Left forelimb (tissue), 1 donor: Measurements from ENCODE around the gene ATP8B4.

Experiments used
- DNase-seq: peaks from one replicate; pipeline ENCODE4 v3.0.0-alpha.2; 2018; ENCODE audit warnings: low spot score

ATP8B4 gene

DNA sequence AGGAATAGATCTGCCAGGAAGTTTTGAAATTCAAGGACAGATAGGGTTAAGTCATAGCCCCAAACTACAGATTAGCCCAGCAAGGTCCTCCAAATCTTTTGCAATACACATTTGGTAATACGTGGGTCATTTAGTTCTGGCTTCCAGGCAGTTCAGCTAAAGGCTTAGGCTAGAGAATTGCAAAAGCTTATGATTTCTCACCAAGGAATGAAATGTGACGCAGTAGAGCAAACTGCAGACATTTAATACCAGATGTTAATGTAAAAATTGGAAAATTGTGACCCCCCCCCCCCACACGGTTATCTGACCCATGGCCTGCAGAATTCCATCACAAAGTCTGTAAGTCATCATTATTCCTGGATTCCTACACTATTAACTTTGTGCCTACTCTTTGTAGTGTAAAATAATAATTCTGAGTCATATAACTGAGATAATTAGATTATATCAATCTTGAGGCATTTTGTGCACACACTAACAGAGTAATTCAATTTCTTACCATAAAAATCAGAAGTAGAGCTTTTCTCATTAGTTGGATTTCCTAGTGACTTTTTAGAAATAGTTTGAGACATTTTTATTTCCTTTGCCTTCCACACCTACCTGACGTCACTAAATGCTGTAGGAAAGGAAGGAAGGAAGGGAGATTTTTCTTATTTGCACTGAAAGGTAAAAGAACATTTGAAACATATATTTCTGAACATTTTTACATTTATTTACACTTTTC lies 263.0 kb downstream of the ATP8B4 start:
- no peak for DNase-seq

DNA sequence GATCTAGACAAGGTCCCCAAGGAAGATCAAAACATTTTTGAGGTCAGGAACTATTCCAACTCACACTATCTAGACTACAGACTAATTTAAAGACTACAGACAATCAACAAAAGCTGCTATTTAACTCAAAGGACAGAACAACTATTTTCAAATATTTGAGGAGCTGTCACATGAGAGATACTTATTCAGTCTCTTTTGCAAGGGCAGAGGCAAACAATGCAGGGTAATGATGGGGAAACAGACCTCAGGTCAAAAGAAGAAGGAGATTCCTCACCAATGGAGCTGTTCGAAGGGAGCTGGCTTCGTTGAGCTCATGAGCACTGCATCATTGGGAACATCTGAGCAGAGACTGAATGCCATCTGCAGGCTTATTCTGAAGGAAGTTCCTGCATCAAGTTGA lies 266.3 kb downstream of the ATP8B4 start:
- no peak for DNase-seq

DNA sequence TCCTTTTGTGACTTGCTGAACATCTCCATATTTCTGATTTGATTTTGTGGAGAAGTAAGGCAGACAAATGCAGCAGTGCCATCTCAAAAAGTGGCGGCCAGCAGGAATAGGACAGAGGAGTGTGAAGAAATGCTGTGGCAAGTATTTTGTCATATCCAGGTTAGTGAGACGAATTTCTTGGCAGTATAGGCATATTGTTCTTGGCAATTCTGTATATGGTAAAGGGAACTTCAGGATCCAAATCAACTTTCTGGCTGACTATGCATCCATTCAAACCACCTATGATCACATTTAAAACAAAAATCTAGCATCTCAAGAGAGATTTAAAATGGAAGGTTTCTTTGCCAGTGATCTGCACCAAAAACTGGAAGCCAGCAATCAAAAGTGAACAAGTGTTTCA lies 270.2 kb downstream of the ATP8B4 start:
- DNase-seq: no peak

DNA sequence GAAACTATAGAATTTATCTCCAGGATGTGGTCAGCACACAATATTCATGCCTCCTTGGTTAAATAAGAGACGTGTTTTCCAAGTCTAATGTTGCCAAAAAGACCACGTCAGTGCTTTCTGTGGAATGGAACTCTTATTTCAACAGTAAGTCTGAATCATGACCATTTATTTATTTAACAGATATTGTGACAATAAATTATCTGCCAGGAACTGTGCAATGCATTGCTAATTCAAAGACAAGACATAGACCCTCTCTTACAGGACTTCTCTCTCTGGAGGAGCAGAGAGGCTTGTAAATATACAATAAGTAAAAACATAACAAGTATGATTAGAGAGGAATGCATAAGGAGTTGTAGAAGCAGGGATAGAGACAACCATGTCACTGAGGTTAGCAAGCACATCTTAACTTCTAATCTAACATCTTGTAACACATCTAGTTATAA lies 270.7 kb downstream of the ATP8B4 start:
- no peak for DNase-seq

DNA sequence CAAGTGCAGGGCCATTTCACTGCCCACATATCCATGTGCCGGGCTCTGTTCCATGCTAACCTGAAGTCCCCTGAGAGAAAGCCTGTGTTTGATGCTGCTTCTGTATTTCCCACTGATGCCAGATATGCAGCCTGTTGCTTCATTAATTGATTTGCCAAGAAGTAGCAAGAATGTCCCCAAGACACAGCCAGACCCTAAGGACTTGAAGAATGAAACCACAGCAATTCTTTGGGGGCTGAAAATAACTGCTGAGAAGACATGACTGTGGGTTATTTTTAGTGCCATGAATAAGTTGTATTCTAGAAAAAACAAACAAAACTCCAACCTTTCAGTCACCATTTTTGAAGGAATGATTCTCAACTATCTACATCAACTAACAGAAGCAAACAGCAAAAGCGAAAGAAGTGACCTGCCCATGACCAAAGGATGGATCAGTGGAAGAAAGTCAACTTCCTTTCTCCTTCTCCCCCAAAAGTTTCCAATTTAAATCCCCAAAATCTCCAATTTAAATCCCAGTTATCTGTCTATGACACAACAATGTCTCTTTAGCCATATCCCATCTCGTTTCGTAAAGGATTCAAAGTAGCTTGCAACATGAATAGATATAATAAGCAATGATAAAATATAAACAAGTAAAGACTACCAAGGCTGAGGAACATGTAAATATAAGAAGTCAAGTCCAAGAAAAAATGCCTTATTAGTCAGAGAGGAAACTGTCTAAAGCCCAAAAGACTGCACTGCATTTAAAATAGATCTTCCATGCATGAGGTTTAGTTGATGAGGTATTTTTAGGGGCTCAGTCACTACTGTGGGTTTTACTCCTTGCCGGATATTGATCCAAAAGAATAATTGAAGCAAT lies 271.4 kb downstream of the ATP8B4 start:
- DNase-seq: no peak

DNA sequence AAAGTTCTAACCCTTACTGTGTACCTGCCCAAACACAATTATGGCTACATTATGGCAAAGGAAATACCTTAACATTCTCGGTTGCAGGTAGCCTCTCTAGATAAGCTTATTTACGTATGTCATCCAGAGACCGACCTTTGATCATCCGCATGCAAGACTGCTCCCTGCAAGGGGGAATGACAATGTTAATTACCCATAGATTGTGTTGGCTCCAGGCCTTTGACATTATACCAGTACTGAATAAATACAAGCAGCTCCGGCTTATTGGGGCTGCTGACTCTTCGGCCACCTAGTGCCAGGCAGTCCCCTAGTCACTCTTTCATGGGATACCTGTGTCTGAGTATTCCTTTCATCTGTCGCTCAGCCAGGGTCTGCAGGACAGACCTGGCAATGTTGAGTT lies 274.6 kb downstream of the ATP8B4 start:
- no peak for DNase-seq

DNA sequence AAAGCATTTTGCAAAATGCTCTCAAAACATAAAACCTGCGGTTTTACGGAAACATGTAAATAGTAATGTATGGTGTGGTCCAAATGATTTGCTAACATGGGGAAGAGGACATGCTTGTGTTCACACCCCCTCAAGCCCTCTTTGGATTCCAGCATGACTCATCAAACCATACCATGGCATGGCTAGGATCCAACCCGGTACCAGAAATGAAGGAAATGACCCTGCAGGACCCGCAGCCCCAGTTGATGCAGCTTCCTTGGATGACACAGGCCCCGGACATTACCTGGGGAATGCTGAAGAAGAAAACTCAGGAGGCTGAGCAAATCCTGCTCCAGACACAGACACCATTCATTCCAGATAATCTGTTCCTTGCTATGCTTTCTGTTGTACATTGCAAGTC lies 275.3 kb downstream of the ATP8B4 start:
- no peak for DNase-seq

DNA sequence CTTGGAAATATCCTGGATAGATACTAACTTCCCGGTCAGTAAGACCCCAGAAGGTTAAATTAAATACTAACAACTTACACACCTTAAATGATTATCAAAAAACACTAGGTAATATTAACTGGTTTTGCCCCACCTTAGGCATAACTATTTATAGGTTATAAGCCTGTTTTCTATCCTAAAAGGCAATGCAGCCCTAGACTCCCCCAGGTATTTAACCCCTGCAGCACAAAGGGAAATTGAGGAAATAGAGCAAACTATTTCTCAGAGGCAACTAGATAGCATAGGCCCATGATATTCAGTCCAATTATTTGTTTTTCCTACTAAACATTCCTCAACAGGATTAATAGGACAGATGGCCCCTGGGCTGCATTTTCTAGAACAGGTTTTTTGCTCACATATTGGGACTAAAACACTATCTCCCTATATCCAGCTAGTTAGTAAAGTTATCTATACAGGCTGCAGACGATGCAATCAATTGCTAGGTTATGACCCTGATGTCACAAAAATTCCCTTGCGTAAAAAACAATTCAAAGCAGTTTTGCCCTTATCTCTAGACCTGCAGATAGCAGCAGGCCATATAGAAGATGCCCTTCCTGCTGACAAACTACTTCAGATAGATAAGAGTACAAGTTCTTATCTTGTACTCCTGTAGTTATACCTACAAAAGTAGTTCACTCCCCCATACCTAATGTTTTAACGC lies 276.9 kb downstream of the ATP8B4 start:
- DNase-seq: no peak

DNA sequence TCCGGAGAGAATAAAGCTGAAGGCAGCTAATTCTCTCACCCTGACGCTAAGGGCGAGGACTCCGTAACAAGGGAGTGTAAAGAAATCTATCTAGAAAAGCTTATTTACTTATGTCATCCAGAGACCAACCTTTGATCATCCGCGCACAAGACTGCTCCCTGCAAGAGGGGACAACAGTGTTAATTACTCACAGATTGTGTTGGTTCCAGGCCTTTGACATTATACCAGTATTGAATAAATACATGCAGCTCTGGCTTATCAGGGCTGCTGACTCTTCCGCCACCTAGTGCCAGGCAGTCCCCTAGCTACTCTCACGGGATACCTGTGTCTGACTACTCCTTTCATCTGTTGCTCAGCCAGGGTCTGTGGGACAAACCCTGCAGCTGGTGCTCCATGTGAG lies 286.5 kb downstream of the ATP8B4 start:
- no peak for DNase-seq

DNA sequence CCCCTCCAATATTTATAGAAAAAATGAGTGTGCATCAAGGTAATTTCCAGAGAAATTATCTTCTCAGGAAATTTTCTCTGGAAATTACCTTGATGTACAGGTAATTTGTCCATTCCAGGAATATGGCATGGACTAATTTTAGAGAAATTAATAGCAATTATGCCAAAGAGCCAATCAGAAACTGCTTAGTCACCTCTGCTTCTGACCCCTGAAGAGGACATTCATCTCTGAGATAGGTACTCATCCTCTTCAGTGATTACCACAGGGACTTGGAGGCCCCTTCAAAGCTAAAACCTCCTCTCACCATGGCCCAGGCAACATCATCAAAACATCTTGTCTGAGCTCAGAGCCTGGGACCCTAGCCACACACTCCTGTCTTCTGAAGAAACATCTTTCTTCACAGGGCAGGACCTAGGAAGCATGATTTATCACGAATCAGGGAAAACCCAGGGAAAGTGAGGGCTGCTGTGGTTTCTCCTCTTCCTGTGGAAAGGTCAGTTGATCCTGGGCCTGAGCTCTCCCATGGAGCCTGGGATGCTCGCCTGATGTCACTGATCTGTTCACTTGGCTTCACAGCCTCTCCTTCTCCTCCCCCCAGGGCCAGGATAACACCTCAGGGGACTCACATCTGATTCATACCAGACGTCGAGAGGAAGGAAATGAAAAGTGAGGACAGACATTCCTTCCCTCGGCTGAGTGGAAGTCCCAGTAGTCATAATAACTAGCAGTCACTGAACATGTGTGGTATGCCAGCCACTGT lies 287.6 kb downstream of the ATP8B4 start:
- no peak for DNase-seq

DNA sequence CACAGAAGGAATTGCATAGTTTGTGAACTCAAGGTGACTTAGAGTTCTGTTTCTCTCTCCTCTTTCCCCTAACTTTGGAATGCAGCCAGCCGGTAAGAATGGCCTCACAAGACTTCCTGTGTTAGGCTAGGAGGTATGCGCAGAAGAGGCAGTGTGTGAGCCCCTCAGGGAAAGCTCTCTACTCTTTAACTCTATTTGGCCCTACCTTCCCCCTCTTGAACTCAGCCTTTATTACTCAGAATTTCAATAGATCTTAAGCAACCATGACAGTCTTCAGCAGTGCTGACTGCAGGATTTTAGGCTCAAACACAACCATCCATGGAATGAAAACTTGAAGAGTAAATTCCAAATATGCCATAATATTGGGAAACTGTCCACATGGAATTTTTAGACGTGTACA lies 288.6 kb downstream of the ATP8B4 start:
- DNase-seq: no peak

DNA sequence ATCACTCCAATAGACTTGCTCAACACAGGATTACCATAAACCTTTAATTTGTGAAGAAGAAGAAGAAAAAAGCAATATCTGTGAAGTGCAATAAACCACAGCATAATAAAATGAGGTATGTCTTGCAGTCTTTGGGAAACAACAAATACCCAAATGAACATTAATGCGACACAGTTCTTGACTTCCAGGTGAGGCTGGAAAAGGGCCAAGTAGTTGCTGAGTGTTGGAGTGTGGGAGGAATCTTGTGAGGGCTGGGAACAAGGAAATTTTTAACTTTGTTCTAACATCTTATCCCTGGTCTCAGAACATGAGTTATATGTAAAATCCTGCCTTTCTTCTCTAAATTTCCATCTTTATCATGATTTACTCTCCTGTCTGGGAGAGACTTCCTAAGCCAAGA lies 291.7 kb downstream of the ATP8B4 start:
- DNase-seq: no peak

DNA sequence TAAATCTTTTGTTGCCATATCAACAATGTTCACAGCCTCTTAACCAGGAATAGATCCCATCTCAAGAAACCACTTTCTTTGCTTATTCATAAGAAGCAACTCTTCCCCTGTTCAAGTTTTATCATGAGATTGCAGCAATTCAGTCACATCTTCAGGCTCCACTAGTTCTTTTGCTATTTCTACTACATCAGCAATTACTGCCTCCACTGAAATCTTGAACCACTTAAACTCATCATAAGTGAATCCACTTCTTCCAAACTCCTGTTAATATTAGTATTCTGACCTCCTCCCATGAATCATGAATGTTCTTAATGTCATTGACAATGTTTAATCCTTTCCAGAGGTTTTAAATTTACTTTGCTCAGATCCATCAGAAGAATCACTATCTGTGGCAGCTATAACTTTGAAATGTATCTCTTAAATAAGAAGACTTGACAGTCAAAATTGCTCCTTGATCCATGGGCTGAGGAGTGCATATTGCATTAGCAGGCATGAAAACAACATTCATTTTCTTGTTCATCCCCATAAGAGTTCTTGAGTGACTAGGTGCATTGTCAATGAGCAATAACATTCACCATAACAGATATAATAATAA lies 292.3 kb downstream of the ATP8B4 start:
- no peak for DNase-seq

DNA sequence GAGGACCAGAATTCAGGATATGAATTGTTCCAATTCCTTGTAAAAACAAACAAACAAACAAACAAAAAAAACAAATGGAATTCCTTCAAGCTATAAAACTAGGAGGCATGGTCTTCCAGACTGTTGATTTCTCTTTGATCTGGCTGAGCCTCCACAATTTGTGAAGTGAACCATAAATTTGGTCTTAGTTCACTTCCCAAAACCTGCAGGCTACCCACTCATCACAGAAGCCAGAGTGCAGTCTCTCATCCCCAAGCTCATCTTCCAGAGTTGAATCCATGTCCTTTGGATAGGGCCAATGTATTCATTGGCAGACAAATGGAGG lies 294.3 kb downstream of the ATP8B4 start:
- DNase-seq: no peak

DNA sequence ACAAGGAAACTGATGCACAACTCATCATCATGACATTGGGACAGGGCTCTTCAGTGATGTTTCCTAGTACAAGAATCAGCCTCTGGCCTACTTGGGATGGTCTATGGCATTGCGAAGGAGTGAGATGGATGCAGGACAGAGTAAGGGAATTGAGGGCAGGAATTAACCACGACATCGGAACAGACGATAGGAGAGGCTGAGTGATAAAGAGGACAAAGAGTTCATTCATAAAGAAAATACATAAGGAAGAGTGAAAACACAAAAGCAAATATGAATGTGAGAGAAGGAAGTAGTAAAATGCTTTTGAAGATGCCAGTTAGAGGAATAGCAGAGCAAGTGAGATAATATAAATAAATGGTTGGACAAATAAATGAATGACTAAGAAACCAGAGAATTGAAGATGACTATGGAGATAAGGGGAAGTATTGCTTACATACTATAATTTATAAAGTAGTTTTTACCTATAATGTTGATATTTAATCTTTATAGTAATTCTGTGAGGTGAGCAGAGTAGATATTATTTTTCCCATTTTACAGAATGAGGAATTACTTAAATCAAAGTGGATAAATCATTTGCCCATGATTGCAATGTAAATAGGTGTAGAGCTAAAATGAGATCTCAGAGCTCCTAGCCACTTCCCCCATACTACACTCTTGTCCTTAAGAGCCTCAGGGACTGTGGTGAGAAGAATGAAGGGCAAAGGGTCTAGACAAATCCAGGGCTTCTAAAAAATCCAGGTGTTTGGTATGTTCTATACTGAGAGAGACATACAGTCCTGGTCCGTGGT lies 294.9 kb downstream of the ATP8B4 start:
- DNase-seq: no peak

DNA sequence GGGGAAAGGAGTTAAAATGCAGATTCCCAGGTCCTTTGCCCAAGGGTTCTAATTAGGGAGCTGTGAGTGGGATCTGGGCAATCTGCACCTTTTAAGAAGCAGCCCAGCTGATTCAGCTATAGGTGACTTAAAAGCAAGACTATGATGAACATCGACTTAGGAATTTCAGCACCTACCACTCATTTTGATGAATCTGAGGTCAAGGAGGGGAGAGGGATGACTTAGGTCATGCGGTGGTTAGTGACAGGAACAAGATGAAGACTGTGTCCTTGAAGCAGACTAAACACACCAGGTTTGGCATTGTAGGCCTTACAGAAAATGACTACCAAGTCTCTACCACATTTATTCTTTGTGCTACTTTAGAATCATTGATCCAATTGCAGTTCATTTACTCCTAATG lies 301.9 kb downstream of the ATP8B4 start:
- no peak for DNase-seq

DNA sequence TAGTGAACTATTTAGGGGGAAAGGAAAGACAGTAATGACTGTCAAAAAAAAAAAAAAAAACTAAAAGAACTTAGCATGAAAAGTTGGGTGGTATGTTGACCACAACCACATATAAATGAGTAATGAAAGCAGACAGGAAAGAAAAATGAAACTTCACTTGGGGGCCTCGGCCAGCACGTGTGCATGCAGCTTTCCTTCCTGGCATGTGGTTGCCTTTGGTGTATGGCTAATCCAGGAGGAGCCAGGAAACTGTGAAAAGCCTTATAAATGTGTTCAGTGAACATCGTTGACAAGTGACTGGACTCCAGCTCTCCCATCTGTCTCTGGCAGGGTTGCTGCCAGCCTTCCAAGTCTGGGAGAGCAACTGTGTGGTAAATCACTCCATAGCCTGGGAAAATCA lies 303.1 kb downstream of the ATP8B4 start:
- no peak for DNase-seq

DNA sequence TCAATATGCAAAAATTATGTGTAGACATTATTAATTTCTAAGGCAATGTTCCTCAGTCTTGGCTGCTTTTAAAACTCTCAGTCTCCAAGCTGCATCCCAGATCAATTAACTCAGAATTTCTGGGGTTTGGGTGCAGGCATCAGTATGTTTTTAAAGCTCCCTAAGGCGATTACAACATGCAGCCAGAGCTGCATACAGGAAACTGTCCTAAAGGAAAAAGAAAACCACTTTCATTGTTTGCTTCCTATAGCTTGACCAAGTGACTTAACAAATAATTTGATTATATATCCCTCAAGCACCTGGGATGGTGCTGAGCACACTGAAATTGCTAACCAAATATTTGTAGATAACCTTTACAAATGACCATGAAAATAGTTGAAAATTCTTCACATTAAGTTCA lies 303.5 kb downstream of the ATP8B4 start:
- no peak for DNase-seq

DNA sequence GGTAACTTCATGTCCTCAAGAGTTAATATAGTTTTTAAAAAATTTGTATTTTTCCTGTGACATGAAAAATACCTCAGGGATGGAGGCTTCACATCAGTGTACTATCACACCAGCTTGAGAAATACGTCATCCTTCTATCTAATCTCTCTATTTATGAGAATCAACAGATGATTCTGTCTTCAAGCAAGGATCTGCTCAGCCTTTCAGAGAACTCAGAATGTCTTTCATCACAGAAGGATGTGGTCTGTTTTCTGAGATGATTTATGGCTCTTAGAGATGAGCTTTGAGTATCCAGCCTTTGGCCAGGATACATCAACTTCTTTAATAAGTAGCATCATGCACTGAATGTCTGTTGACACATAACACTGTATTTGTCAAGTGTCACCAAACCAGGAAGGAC lies 304.3 kb downstream of the ATP8B4 start:
- no peak for DNase-seq

DNA sequence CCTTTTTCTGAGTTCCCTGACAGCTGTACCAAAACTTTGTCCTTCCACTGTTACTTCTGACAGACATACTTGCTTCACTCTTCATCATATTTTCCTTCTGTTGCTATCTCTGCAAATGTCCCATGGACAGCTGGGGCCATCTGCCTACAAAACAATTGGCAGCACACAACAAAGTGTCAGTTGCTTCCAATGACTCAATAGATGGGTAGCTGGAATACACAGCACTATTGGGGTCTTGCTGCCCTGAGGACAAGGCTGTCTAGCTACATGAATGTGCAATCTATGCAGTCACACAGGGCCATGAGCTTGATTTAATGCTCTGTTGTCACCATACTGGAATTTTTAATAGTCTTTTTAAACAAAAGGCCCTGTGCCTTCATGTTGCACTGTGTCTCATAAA lies 305.4 kb downstream of the ATP8B4 start:
- DNase-seq: no peak

DNA sequence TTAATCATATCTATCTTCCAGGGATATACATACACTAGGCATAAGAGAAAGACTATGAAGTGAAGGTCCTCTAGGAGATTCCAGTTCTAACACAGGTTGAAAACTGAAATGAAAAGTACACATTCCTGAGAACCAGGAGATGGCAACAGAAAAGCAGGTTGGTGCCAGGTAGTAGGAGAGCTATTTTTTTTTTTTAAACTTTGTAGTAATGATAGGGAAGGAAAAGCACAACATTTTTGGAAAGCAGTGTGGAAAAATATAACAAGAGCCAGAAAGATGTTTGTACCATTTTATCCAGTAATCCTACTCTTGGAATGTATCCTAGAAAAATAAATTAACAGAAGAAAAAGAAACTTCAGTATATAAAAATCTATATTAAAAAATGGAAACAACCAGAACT lies 308.3 kb downstream of the ATP8B4 start:
- no peak for DNase-seq
